GM12873 (cell line): ENCODE data around the gene FIZ1.

Source experiments
- CTCF ChIP-seq: IDR thresholded peaks from 2 replicates; pipeline ENCODE4 v1.5.1; 2012; ENCODE audit warnings: low read depth, mild to moderate bottlenecking, moderate library complexity, low read length, control low read depth; ENCODE audit not compliant: insufficient read depth; ENCODE audit errors: missing control alignments

Gene FIZ1

GRCh38 chr19:55621673-55622231 is 22.4 kb upstream of the FIZ1 start:
- TF ChIP-seq CTCF: no peak

- no peak for TF ChIP-seq CTCF
These were observed 21.9 kb upstream of the FIZ1 start for GRCh38 chr19:55621205-55621672.

- no peak for TF ChIP-seq CTCF
These were observed 21.3 kb upstream of the FIZ1 start for GRCh38 chr19:55620410-55621204.

GRCh38 chr19:55619286-55619685 is 20.0 kb upstream of the FIZ1 start:
- no peak for TF ChIP-seq CTCF

GRCh38 chr19:55618426-55618825 is 19.1 kb upstream of the FIZ1 start:
- TF ChIP-seq CTCF: no peak

- TF ChIP-seq CTCF: no peak
These were observed 18.1 kb upstream of the FIZ1 start for GRCh38 chr19:55617426-55617825.

- no peak for TF ChIP-seq CTCF
These were observed 17.1 kb upstream of the FIZ1 start for GRCh38 chr19:55616395-55616875.
